AG08396 (cell line): Measurements from ENCODE around the gene SOX2.

ENCODE experiments used
- DNase-seq: peaks from one replicate; pipeline ENCODE4 v3.0.0; 2012; ENCODE audit warnings: low spot score, mixed read lengths

The SOX2 gene

GRCh38 chr3:181722766-181723425 is 11.2 kb downstream of the SOX2 start:
- no peak for DNase-seq

- DNase-seq = no peak
Measured at GRCh38 chr3:181723625-181724191, 12.0 kb downstream of the SOX2 start.

GRCh38 chr3:181724192-181724965 is 12.7 kb downstream of the SOX2 start:
- no peak for DNase-seq

- no peak for DNase-seq
Measured at GRCh38 chr3:181725131-181725731, 13.5 kb downstream of the SOX2 start.

- DNase-seq = no peak
Measured at GRCh38 chr3:181725830-181726229, 14.1 kb downstream of the SOX2 start.

- DNase-seq = no peak
Measured at GRCh38 chr3:181726351-181727330, 14.9 kb downstream of the SOX2 start.

GRCh38 chr3:181727341-181728032 is 15.8 kb downstream of the SOX2 start:
- no peak for DNase-seq

- DNase-seq = no peak
Measured at GRCh38 chr3:181728470-181729340, 17.0 kb downstream of the SOX2 start.

- no peak for DNase-seq
Measured at GRCh38 chr3:181729341-181729869, 17.7 kb downstream of the SOX2 start.

GRCh38 chr3:181730316-181730715 is 18.6 kb downstream of the SOX2 start:
- DNase-seq = no peak

GRCh38 chr3:181730934-181731333 is 19.2 kb downstream of the SOX2 start:
- DNase-seq = no peak

GRCh38 chr3:181735911-181736310 is 24.2 kb downstream of the SOX2 start:
- DNase-seq = no peak

GRCh38 chr3:181738551-181738950 is 26.8 kb downstream of the SOX2 start:
- no peak for DNase-seq

- DNase-seq = no peak
Measured at GRCh38 chr3:181739628-181740027, 27.9 kb downstream of the SOX2 start.

GRCh38 chr3:181741417-181741816 is 29.7 kb downstream of the SOX2 start:
- DNase-seq = no peak

GRCh38 chr3:181752202-181752671 is 40.5 kb downstream of the SOX2 start:
- no peak for DNase-seq

- DNase-seq = no peak
Measured at GRCh38 chr3:181753391-181753790, 41.7 kb downstream of the SOX2 start.

GRCh38 chr3:181755959-181756358 is 44.2 kb downstream of the SOX2 start:
- no peak for DNase-seq

- DNase-seq = no peak
Measured at GRCh38 chr3:181756645-181757297, 45.0 kb downstream of the SOX2 start.
